Measurements from ENCODE around the gene CANX.
"Not testable (repeated sequence)": the region's sequence is repeated elsewhere in the genome, so short reads cannot be mapped to it uniquely, and the experiment has no call there.

The CANX gene

GRCh38 chr5:179699616-179700237 lies 960 bp downstream of the CANX start:
- DNase-seq (ENCODE audit: low read depth in 2 of 2): no peak

- DNase-seq (ENCODE audit: low read depth in 2 of 2): no peak
Observed at GRCh38 chr5:179700401-179700918, 1.7 kb downstream of the CANX start.

DNA sequence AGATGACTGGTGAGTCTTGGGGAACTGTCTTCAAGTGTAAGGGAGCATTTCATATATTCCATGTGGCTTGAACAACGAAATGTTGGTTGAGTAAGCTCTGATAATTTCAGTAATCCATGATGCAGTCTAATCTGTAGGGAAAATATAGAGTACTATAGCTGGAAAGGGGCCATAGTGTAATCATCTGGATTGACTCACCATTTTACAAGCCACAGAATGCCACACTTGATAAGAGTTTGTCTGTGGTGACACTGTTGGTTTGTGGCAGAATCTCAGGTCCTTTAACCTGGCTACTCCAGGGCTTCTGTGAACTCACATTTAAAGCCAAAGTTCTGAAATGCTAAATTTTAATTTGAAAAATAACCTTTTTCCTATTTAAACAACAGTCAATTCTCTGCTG lies 17.5 kb downstream of the CANX start:
- no peak for DNase-seq (ENCODE audit: low read depth in 2 of 2)

DNA sequence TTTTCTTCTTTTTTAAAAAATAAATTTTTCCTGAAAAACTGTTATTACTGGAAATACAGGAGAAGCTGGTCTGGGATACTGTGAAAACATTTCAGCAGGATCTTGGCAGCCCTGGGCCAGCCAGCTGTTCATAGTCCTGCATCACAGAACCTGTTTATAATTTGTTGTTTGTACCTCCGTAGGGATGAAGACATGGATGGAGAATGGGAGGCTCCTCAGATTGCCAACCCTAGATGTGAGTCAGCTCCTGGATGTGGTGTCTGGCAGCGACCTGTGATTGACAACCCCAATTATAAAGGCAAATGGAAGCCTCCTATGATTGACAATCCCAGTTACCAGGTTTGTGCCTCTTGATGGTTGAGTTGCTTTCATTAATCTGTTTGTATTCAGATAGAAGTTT lies 21.5 kb downstream of the CANX start:
- no peak for DNase-seq (ENCODE audit: low read depth in 2 of 2)

DNA sequence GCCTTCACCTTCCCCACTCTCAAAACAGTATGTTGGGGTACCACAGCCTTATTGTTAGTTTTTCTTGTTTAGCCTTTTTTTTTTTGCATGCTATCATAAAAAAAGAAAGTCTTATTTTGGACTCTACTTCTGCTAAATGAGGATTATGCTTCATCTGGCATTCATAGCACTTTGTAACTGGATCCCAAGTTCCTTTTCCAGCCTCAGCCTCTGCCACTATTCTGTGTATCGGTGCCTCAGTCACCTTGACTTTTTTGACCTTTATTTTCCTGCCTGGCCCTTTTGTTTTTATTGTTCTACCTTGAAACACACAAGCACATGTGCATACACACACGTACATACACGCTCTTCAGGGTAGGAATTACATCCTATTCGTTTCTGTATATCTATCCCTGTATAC lies 25.4 kb downstream of the CANX start:
- DNase-seq (ENCODE audit: low read depth in 2 of 2): no peak

DNA sequence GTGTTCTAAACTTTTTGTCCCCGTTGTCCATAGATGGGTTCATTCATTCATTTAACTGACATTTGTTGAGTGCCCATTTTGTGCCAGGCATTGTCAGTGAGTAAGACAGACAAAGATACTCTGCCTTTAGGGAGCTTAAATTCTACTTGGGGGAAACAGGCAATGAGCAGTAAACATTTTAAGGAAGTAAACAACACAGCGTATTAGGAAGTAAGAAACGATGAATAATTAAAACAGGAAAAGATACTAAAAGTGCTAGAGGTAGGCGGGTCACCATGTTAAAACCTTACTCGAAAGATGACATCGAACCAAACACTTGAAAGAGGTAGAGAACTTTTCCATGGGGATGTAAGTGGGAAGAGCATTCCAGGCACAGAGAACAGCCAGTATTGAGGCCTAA lies 28.3 kb downstream of the CANX start:
- DNase-seq (ENCODE audit: low read depth in 2 of 2): no peak

DNA sequence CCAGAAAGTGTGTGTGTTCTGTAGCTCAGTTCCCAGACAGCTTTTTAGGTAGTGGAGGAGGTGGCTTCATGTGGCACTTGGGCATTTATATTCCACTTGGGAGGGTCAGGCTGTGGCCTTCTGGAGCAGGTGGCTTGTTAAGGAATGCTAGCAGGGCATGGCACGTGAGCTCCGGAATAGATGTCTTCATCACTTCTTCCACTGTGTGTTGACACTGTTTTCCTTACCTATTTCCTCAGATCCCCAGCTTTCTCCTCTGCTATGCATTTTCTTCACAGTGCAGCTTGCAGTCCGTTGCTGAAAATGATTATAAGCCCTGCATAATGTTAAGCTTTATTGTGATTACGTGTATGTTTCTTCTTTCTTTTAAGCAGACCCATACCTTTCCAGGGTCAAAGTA lies 30.5 kb downstream of the CANX start:
- no peak for DNase-seq (ENCODE audit: low read depth in 2 of 2)

GRCh38 chr5:179729727-179730126 lies 31.0 kb downstream of the CANX start:
- DNase-seq (ENCODE audit: low read depth in 2 of 2): no peak

DNA sequence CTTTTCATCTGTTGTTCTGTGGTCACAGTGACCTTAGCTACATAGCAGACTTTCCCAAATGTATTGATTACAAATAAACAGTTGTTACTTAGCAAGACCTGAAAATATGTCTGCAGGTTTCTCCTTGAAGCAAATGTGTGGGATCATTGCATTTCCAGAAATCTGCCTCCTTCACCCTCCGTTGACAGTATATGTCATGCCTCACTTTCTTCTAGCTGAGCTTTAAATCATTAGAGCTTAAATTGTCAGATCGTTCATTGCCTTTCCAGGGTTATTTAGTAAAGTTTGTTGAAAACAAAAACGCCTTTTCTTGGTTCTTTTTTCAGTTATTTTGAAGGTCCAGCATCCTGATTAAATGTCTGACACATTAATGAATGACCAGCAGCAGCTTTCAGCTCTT lies 31.6 kb downstream of the CANX start:
- DNase-seq (ENCODE audit: low read depth in 2 of 2): no peak

- no peak for DNase-seq (ENCODE audit: low read depth in 2 of 2)
Observed at GRCh38 chr5:179730852-179731251, 32.1 kb downstream of the CANX start.

- peak; percentile 50 to 57 for DNase-seq (ENCODE audit: low read depth in 2 of 2)
Observed at GRCh38 chr5:179731791-179732411, 33.1 kb downstream of the CANX start.

- peak; percentile 99 to 100 for DNase-seq (ENCODE audit: low read depth in 2 of 2)
Observed at GRCh38 chr5:179732412-179732917, 33.7 kb downstream of the CANX start, which contains the start of gene MAML1. Gene MAML1, plus strand, starts transcription at chr5:179732822. Its CDS starts 291 bp downstream, at chr5:179733113.

GRCh38 chr5:179732918-179733771 lies 34.4 kb downstream of the CANX start:
- DNase-seq (ENCODE audit: low read depth in 2 of 2): no peak

GRCh38 chr5:179733772-179734126 lies 35.0 kb downstream of the CANX start:
- no peak for DNase-seq (ENCODE audit: low read depth in 2 of 2)

DNA sequence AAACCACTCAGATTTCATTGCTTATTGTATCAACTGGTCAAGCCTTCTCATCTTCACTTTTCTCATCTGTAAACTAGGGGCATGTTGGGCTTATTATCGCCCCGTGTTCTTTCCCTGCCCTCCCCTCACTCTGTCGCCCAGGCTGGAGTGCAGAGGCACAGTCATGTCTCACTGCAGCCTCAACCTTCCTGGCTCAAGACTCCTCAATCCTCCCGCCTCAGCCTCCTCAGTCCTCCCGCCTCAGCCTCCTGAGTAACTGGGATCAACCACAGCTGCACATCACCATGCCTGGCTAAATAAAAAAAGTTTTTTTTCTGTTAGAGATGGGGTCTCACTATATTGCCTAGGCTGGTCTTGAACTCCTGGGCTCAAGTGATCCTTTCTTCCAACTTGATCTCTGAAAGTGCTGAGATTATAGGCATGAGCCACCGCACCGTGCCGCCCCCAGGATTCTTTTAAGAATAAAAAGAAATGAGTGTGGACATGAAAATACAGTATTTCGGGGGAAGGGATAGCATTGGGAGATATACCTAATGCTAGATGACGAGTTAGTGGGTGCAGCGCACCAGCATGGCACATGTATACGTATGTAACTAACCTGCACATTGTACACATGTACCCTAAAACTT lies 35.9 kb downstream of the CANX start:
- DNase-seq (ENCODE audit: low read depth in 2 of 2): no peak

- no peak for DNase-seq (ENCODE audit: low read depth in 2 of 2)
Observed at GRCh38 chr5:179738742-179739141, 40.0 kb downstream of the CANX start.

DNA sequence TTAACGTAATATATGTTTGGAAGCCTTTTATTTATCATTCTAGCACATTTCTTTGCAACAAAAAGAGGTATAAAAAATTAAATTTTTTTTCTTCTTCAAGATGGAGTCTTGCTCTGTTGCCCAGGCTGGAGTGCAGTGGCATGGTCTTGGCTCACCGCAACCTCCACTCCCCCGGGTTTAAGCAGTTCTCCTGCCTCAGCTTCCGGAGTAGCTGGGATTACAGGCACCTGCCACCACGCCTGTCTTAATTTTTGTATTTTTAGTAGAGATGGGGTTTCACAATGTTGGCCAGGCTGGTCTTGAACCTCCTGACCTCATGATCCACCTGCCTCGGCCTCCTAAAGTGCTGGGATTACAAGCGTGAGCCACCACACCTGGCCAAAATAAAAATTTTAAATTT lies 45.3 kb downstream of the CANX start:
- not testable (repeated sequence) for DNase-seq (ENCODE audit: low read depth in 2 of 2)

GRCh38 chr5:179746872-179747271 lies 48.1 kb downstream of the CANX start:
- DNase-seq (ENCODE audit: low read depth in 2 of 2): no peak

DNA sequence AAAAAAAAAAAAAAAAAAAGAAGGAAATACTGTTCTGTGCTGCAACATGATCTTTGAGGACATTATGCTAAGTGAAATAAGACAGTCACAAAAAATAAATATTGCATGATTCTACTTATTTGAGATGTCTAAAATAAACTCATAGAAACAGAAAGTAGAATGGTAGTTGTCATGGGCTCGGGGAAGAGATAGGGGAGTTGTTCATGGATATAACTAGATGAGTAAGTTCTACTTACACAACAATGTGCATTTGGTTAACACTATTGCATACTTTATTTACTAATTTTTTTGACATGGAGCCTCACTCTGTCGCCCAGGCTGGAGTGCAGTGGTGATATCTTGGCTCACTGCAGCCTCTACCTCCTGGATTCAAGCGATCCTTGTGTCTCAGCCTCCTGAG lies 49.0 kb downstream of the CANX start:
- no peak for DNase-seq (ENCODE audit: low read depth in 2 of 2)

- DNase-seq (ENCODE audit: low read depth in 2 of 2): no peak
Observed at GRCh38 chr5:179749857-179750508, 51.2 kb downstream of the CANX start.

DNA sequence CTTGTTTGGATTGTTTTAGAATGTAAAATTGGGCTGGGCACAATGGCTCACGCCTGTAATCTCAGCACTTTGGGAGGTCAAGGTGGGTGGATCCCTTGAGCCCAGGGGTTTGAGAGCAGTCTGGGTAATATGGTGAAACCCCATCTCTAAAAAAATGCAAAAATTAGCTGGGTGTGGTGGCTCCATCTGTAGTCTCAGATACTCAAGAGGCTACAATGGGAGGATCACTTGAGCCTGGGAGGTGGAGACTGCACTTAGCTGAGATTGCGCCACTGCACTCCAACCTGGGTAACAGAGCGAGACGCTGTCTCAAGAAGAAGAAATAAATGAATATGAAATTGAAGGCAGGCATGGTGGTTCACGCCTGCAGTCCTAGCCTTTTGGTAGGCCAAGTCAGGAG lies 55.2 kb downstream of the CANX start:
- DNase-seq (ENCODE audit: low read depth in 2 of 2): no peak

- DNase-seq (ENCODE audit: low read depth in 2 of 2): no peak
Observed at GRCh38 chr5:179755022-179755421, 56.3 kb downstream of the CANX start.

Data from fibroblast of skin of left biceps (primary cell).